Skin of body (tissue), 2 donors: ENCODE results near the gene ARFGAP2. TPM values are rescaled to one million over a fixed set of nuclear protein-coding genes. Genes with fewer than 3 reads are reported as not detected.
A peak's percentile ranks its signal among the peaks of the same experiment; 100 is the strongest.
"Not testable (repeated sequence)": the region's sequence is repeated elsewhere in the genome, so short reads cannot be mapped to it uniquely, and the experiment has no call there.

Experiments used
- DNase-seq: peaks from one replicate; lab custom pipeline; 2025; lab: John Stamatoyannopoulos, UW
- total RNA-seq: library from RNA; depleted of rRNA; stranded (reverse); fragments of >200 nt; gene quantifications from one replicate; pipeline ENCODE4 v1.2.3, GENCODE V29; 2014

Gene ARFGAP2
- total RNA-seq, 1 donor from 2014 or later = 85.1 TPM

GRCh38 chr11:47149782-47150181 is 26.9 kb downstream of the ARFGAP2 start:
- DNase-seq = no peak

GRCh38 chr11:47148903-47149531 is 27.7 kb downstream of the ARFGAP2 start:
- no peak for DNase-seq

GRCh38 chr11:47148270-47148669 is 28.4 kb downstream of the ARFGAP2 start:
- DNase-seq = no peak

- no peak for DNase-seq
Measured at GRCh38 chr11:47147681-47148080, 29.0 kb downstream of the ARFGAP2 start.

GRCh38 chr11:47147250-47147649 is 29.4 kb downstream of the ARFGAP2 start:
- no peak for DNase-seq

- peak; percentile 31 for DNase-seq
Measured at GRCh38 chr11:47144541-47144940, 32.1 kb downstream of the ARFGAP2 start.

- DNase-seq = peak; percentile 96
Measured at GRCh38 chr11:47143322-47143721, 33.4 kb downstream of the ARFGAP2 start.

- DNase-seq = no peak
Measured at GRCh38 chr11:47139878-47140277, 36.8 kb downstream of the ARFGAP2 start.

- DNase-seq = no peak
Measured at GRCh38 chr11:47137476-47137875, 39.2 kb downstream of the ARFGAP2 start.

- no peak for DNase-seq
Measured at GRCh38 chr11:47136921-47137320, 39.8 kb downstream of the ARFGAP2 start.

GRCh38 chr11:47136327-47136726 is 40.4 kb downstream of the ARFGAP2 start:
- DNase-seq = no peak

- DNase-seq = no peak
Measured at GRCh38 chr11:47132981-47133380, 43.7 kb downstream of the ARFGAP2 start.

GRCh38 chr11:47132490-47132889 is 44.2 kb downstream of the ARFGAP2 start:
- DNase-seq = no peak

GRCh38 chr11:47131136-47131535 is 45.5 kb downstream of the ARFGAP2 start:
- no peak for DNase-seq

- no peak for DNase-seq
Measured at GRCh38 chr11:47130543-47130942, 46.1 kb downstream of the ARFGAP2 start.

GRCh38 chr11:47127213-47127612 is 49.5 kb downstream of the ARFGAP2 start:
- no peak for DNase-seq

GRCh38 chr11:47125083-47125482 is 51.6 kb downstream of the ARFGAP2 start:
- no peak for DNase-seq

GRCh38 chr11:47124675-47125074 is 52.0 kb downstream of the ARFGAP2 start:
- no peak for DNase-seq

GRCh38 chr11:47123094-47123493 is 53.6 kb downstream of the ARFGAP2 start:
- DNase-seq = no peak

GRCh38 chr11:47121731-47122130 is 54.9 kb downstream of the ARFGAP2 start:
- no peak for DNase-seq

- DNase-seq = no peak
Measured at GRCh38 chr11:47121056-47121455, 55.6 kb downstream of the ARFGAP2 start.

GRCh38 chr11:47118958-47119688 is 57.6 kb downstream of the ARFGAP2 start:
- not testable (repeated sequence) for DNase-seq
